SK-N-SH (cell line): ENCODE measurements around the gene LAGE3. TPM values are rescaled to one million over a fixed set of nuclear protein-coding genes. Genes with fewer than 3 reads are reported as not detected.

ENCODE experiments used
- CTCF ChIA-PET: fragments of 300-600, 350-600 bp; formaldehyde crosslinking; extraction: SDS; loops from one replicate; lab custom pipeline; 2021; lab: Yijun Ruan, JAX
- POLR2A ChIA-PET: fragments of 350-600 bp; sonication (Branson Sonifier 250); formaldehyde crosslinking; extraction: SDS; loops from one replicate; lab custom pipeline; 2020; ENCODE audit warnings: antibody characterized with exemption, inconsistent platforms; lab: Yijun Ruan, JAX
- DNase-seq: peaks from one replicate; pipeline ENCODE4 v3.0.0; 2012
- H2AFZ ChIP-seq: fragments of 200-600 bp; sonication (generic); 2 replicates; pipeline ENCODE4 v1.8.1; 2016; ENCODE audit warnings: antibody characterized with exemption, mild to moderate bottlenecking, low read depth
- H3F3A ChIP-seq: fragments of 200-600 bp; sonication (generic); replicated peaks from 2 replicates; pipeline ENCODE3; 2016; ENCODE audit warnings: antibody characterized with exemption, mild to moderate bottlenecking; ENCODE audit not compliant: insufficient read depth
- H3K27ac ChIP-seq, 2 experiments: fragments of 200-500 bp in 1 of 2; fragments of 200-600 bp in 1 of 2; sonication (Bioruptor generic) in 1 of 2; sonication (generic), shearing (Covaris generic) in 1 of 2; 2 replicates each; pipeline versions ENCODE4 v1.5.1 to v1.6.1; 2014 to 2016; ENCODE audit warnings: low read depth in 2 of 2, inconsistent platforms in 1 of 2, low read length in 1 of 2, mild to moderate bottlenecking in 1 of 2, mixed read lengths in 1 of 2
- H3K27me3 ChIP-seq: fragments of 200-600 bp; sonication (generic), shearing (Covaris generic); 2 replicates; pipeline ENCODE4 v1.6.1; 2016; ENCODE audit warnings: mixed run types; ENCODE audit not compliant: insufficient read depth
- H3K36me3 ChIP-seq, 2 experiments: fragments of 200-500 bp in 1 of 2; fragments of 200-600 bp in 1 of 2; sonication (Bioruptor generic) in 1 of 2; sonication (generic) in 1 of 2; replicated peaks in 1 of 2; 2 replicates each; pipeline versions ENCODE3 to v1.5.1; 2014 to 2016; ENCODE audit warnings: low read length in 1 of 2, mild to moderate bottlenecking in 1 of 2; ENCODE audit not compliant: insufficient read depth in 2 of 2, control insufficient read depth in 1 of 2
- H3K4me1 ChIP-seq, 2 experiments: fragments of 200-500 bp in 1 of 2; fragments of 200-600 bp in 1 of 2; sonication (Bioruptor generic) in 1 of 2; sonication (generic), shearing (Covaris generic) in 1 of 2; 2 replicates each; pipeline versions ENCODE4 v1.5.1 to v1.6.1; 2014 to 2016; ENCODE audit warnings: low read depth in 1 of 2, low read length in 1 of 2, mixed run types in 1 of 2; ENCODE audit not compliant: insufficient read depth in 2 of 2, control insufficient read depth in 1 of 2
- H3K4me2 ChIP-seq: fragments of 200-600 bp; sonication (generic), shearing (Covaris generic); 2 replicates; pipeline ENCODE4 v1.6.1; 2017; ENCODE audit warnings: mixed run types
- H3K4me3 ChIP-seq, 2 experiments: fragments of 200-500 bp in 1 of 2; fragments of 200-600 bp in 1 of 2; sonication (Bioruptor generic) in 1 of 2; sonication (generic), shearing (Covaris generic) in 1 of 2; 2 replicates each; pipeline versions ENCODE4 v1.5.1 to v1.8.1; 2014 to 2016; ENCODE audit warnings: low read depth in 2 of 2, inconsistent platforms in 1 of 2, low read length in 1 of 2, mild to moderate bottlenecking in 1 of 2, mixed read lengths in 1 of 2, moderate library complexity in 1 of 2
- H3K79me2 ChIP-seq: fragments of 200-600 bp; sonication (generic); 2 replicates; pipeline ENCODE4 v1.8.1; 2017; ENCODE audit warnings: mild to moderate bottlenecking; ENCODE audit not compliant: insufficient read depth
- H3K9ac ChIP-seq: fragments of 200-600 bp; sonication (generic); 2 replicates; pipeline ENCODE4 v1.6.1; 2017; ENCODE audit warnings: mixed run types
- H3K9me2 ChIP-seq: fragments of 200-600 bp; sonication (generic); 2 replicates; pipeline ENCODE4 v1.6.1; 2017; ENCODE audit warnings: mixed run types
- H3K9me3 ChIP-seq: fragments of 200-600 bp; sonication (generic); 2 replicates; pipeline ENCODE4 v1.6.1; 2017; ENCODE audit warnings: mixed run types, mild to moderate bottlenecking, moderate library complexity
- H4K20me1 ChIP-seq: fragments of 200-600 bp; sonication (generic); 2 replicates; pipeline ENCODE4 v1.6.1; 2017; ENCODE audit warnings: mild to moderate bottlenecking, mixed run types; ENCODE audit not compliant: insufficient read depth
- FOXM1 ChIP-seq: IDR thresholded peaks from 2 replicates; pipeline ENCODE4 v1.4.0; 2012; ENCODE audit warnings: low read depth, mild to moderate bottlenecking
- MXI1 ChIP-seq: IDR thresholded peaks from 2 replicates; pipeline ENCODE4 v1.6.1; 2012; ENCODE audit warnings: mild to moderate bottlenecking, low read depth, low read length, improper control_type of control experiment
- POLR2AphosphoS5 ChIP-seq: IDR thresholded peaks from 2 replicates; pipeline ENCODE4 v1.6.1; 2012; ENCODE audit warnings: low read depth, low read length
- RCOR1 ChIP-seq: fragments of 150-350 bp; IDR thresholded peaks from 2 replicates; pipeline ENCODE4 v1.6.1; 2017; ENCODE audit warnings: antibody characterized with exemption, low read length
- WGBS: methylation state at CpG from one replicate; pipeline ENCODE4 v1.1.6; 2017; ENCODE audit warnings: low lambda C conversion rate; 5-methylcytosine and 5-hydroxymethylcytosine counted together
- polyA plus RNA-seq, 3 experiments: library from polyadenylated mRNA; depleted of rRNA; stranded (reverse); fragments of >200 nt; gene quantifications; 2 replicates each; pipeline ENCODE4 v1.2.3, GENCODE V29; 2012
- TF ChIP-seq, protein P1 (sequence below): fragments of 150-350 bp; IDR thresholded peaks from 2 replicates; pipeline ENCODE4 v1.6.1; 2016; ENCODE audit warnings: mild to moderate bottlenecking, low read depth, low read length
- TF ChIP-seq, protein P2 (sequence below): fragments of 150-350 bp; IDR thresholded peaks from 2 replicates; pipeline ENCODE4 v1.6.1; 2017; ENCODE audit warnings: antibody characterized with exemption, low read length, low read depth, borderline replicate concordance
- TF ChIP-seq, protein P3 (sequence below): fragments of 200-600 bp; sonication (generic); IDR thresholded peaks from 2 replicates; pipeline ENCODE4 v1.6.1; 2017; ENCODE audit warnings: antibody characterized with exemption, mild to moderate bottlenecking, moderate library complexity

The LAGE3 gene
- polyA plus RNA-seq, 1 of the 3 experiments (the other 2 are of a cell fraction), result 37.2 TPM

DNA sequence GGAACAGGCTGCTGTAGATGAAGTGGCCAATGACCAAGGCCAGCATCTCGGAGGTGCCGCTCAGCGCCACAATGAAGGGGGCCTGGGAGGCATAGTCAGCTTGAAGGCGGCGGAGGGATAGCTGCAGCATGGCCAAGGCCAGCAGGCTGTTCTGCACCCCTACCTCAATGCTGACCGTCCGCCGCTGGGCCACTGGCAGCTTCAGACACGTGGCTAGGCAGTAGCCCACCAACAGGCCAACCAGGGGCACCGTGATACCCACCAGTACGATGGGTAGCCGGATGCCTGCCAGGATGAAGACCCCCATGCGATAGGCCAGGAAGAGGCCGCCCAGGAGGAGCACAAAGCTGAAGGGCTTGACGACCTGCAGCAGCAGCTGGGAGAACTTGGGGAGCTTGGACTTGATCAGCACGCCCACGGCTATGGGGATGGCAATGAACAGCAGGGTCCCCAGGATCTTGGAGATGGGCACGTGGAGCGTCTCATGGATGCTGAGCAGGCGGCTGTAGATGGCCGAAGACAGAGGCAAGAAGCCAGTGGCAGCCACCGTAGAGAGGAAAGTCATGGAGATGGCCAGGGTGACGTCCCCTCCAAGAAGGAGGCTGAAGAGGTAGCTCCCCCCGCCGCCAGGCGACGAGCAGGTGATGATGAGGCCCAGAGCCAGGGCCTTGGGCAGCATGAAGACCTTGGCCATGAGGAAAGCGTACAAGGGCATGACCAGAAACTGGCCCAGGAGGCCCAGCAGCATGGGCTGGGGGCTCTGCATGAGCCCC lies 8.6 kb upstream of the LAGE3 start:
- Histone ChIP-seq H4K20me1 (no peaks in the 10 kb centered on the region), H3K36me3 (peaks cover 0 to 14% of the 10 kb centered on the region in 2 experiments), H3K27me3 (0 out of 2 replicates have a peak, but pooled peaks cover 10% of the 10 kb centered on the region), H3K4me3 (no peak overlapping the region), H3K9me2 (no peaks in the 10 kb centered on the region), H3F3A (peaks cover 2% of the 10 kb centered on the region), H2AFZ (no peak overlapping the region), H3K79me2 (peaks cover 19% of the 10 kb centered on the region; the same call in 1 of the 2 replicates), H3K4me1 (peaks cover 0 to 17% of the 10 kb centered on the region in 2 experiments; a peak in 1 of 4 replicates), H3K9me3 (no peaks in the 10 kb centered on the region), H3K27ac (no peak overlapping the region; a peak in 1 of 4 replicates), H3K9ac (no peak overlapping the region), H3K4me2 (no peak overlapping the region)
- no peak for DNase-seq
- ChIA-PET CTCF (interaction anchor here (1.4 kb wide), 1 partner anchor 29 kb away, joined by 4 read pairs; no protein-coding TSS in a partner anchor), POLR2A (interaction anchor here (1.6 to 2.4 kb wide), 3 partner anchors 9 to 88 kb away, joined by 4 to 8 read pairs (median 7); partner anchors contain the start of gene LAGE3)
- TF ChIP-seq, protein P1, sequence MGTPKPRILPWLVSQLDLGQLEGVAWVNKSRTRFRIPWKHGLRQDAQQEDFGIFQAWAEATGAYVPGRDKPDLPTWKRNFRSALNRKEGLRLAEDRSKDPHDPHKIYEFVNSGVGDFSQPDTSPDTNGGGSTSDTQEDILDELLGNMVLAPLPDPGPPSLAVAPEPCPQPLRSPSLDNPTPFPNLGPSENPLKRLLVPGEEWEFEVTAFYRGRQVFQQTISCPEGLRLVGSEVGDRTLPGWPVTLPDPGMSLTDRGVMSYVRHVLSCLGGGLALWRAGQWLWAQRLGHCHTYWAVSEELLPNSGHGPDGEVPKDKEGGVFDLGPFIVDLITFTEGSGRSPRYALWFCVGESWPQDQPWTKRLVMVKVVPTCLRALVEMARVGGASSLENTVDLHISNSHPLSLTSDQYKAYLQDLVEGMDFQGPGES, result no peak
- 52% methylated on average over 13 of the region's 28 CpGs for WGBS

DNA sequence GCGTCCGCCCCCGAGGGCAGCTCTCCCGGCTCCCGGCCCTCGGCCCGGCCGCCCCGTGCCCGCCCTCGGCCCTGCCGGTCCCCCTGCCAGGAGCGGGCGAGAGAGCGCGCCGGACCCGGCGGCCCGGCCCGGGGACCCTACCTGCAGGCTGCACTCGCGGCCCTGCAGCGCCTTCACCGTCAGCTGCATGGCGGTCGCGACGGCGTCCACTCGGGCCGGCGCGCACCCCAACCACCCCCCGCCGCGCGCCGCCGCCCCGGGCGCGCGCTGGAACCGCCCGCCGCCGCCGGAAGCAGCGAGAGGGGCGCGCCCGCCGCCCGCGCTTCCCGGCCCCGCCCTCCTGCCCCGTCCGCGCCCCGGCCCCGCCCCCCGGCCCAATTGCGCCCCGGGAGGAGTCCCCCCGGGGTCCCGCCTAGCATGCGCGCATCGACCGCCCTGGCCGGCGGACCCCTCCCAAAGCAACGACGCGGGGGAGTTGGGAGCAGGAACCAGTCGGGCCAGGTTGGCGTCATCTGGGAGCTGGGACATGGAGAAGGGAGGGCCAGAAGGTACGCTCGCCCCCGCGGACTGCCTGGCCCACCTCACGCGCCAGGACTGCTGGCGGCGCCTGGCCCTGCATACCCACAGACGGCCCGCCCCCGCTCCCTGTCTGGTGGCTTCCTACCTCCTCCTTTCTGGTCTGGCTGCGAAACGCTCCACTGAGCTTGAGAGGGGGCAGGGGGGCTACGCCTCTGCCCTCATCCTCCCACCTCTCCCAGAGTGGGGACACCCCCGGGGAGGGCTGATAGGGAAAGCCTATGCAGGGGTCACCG lies 7.5 kb upstream of the LAGE3 start, which contains the start of gene UBL4A:
Gene UBL4A (minus strand): TSS at position 220 of the 812 bp plus-strand sequence. CDS start 31 bp downstream, at position 189.
- WGBS, result 0% methylated on average over 1 of the region's 95 CpGs

More for the DNA sequence above, 7.5 kb upstream of the LAGE3 start, which contains the start of gene UBL4A:
- H4K20me1 ChIP-seq, result no peaks in the 10 kb centered on the region
- H3K4me3 ChIP-seq, result peak within 1 kb of the TSS; percentile 56 to 63
- TF ChIP-seq FOXM1, result no peak
- no peak for TF ChIP-seq MXI1
- TF ChIP-seq, protein P2, sequence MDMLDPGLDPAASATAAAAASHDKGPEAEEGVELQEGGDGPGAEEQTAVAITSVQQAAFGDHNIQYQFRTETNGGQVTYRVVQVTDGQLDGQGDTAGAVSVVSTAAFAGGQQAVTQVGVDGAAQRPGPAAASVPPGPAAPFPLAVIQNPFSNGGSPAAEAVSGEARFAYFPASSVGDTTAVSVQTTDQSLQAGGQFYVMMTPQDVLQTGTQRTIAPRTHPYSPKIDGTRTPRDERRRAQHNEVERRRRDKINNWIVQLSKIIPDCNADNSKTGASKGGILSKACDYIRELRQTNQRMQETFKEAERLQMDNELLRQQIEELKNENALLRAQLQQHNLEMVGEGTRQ, result no peak
- no peak for TF ChIP-seq RCOR1
- TF ChIP-seq, protein P3, sequence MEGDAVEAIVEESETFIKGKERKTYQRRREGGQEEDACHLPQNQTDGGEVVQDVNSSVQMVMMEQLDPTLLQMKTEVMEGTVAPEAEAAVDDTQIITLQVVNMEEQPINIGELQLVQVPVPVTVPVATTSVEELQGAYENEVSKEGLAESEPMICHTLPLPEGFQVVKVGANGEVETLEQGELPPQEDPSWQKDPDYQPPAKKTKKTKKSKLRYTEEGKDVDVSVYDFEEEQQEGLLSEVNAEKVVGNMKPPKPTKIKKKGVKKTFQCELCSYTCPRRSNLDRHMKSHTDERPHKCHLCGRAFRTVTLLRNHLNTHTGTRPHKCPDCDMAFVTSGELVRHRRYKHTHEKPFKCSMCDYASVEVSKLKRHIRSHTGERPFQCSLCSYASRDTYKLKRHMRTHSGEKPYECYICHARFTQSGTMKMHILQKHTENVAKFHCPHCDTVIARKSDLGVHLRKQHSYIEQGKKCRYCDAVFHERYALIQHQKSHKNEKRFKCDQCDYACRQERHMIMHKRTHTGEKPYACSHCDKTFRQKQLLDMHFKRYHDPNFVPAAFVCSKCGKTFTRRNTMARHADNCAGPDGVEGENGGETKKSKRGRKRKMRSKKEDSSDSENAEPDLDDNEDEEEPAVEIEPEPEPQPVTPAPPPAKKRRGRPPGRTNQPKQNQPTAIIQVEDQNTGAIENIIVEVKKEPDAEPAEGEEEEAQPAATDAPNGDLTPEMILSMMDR, result no peak
- TF ChIP-seq POLR2AphosphoS5, result no peak; the same call in 1 of the 2 replicates
- TF ChIP-seq, all 33 proteins: peak for 0
- POLR2A ChIA-PET, result interaction anchor here (1.5 to 2.4 kb wide), 4 partner anchors 8 to 89 kb away, joined by 4 to 8 read pairs (median 6); partner anchors contain the start of genes LAGE3 and RPL10
- H3K9ac ChIP-seq, result peak within 1 kb of the TSS; percentile 49; the same call in 1 of the 2 replicates
- peak within 1 kb of the TSS; percentile 80 for H3K4me2 ChIP-seq
- no peaks in the 10 kb centered on the region for H3K9me2 ChIP-seq
- H3K79me2 ChIP-seq, result peaks cover 19% of the 10 kb centered on the region; the same call in 1 of the 2 replicates
- peak within 1 kb of the TSS; percentile 20 to 77; a peak in 3 of 4 replicates for H3K27ac ChIP-seq
- H3K27me3 ChIP-seq, result 0 out of 2 replicates have a peak, but pooled peaks cover 10% of the 10 kb centered on the region
- peaks cover 0 to 17% of the 10 kb centered on the region in 2 experiments; a peak in 1 of 4 replicates for H3K4me1 ChIP-seq
- no peaks in the 10 kb centered on the region for H3F3A ChIP-seq
- peak within 1 kb of the TSS; percentile 63; the same call in 1 of the 2 replicates for H2AFZ ChIP-seq
- DNase-seq, result peak; percentile 86
- peaks cover 0 to 14% of the 10 kb centered on the region in 2 experiments for H3K36me3 ChIP-seq
- CTCF ChIA-PET, result interaction anchor here (1.1 to 1.4 kb wide), 3 partner anchors 27 to 87 kb away, joined by 3 to 4 read pairs (median 4); no protein-coding TSS in a partner anchor
- H3K9me3 ChIP-seq, result no peaks in the 10 kb centered on the region
